HG03565 (cell line): ENCODE measurements around the gene ANKRD13A.
"Not testable (repeated sequence)": the region's sequence is repeated elsewhere in the genome, so short reads cannot be mapped to it uniquely, and the experiment has no call there.

ENCODE experiments used
- ATAC-seq: cut with Tn5 transposase; IDR thresholded peaks from one replicate; pipeline ENCODE4 v1.9.1; 2021; ENCODE audit warnings: mild to moderate bottlenecking, moderate library complexity; ENCODE audit not compliant: unreplicated experiment

ANKRD13A gene

DNA sequence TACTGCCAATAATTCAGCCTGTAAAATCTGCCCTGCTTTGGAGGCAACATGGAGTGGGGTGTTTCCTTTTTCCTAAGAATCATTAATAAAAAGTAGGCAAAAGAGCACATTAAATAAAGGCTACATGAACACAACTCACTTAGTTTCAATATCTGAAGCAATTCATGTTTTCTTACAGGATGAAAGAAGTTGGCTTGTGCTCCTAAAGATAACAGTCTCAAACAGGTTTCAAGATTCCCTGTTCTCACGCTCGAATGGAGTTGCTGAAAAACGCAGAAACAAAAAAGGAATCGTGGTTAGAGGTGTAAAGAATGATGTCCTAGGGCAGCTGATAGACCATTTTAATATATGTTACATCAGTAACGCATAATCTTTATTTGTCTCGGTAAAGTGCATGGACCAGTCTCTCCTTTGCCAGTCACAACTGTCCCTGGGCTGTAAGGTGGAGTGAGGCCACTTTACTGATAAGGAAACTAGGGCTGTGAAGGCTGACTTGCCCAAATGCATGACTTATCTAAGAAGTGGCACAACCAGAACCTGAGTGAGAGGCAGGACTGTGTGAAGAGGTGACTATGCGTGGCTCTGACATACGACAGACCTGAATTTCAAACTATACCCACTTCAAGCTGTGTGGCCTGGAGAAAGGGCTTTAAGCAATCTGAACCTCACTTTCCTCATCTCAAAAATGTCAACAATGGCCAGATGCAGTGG, 15.6 kb upstream of the ANKRD13A start:
- ATAC-seq: no peak

- not testable (repeated sequence) for ATAC-seq
These were observed 13.0 kb upstream of the ANKRD13A start for GRCh38 chr12:109986236-109986635.

- ATAC-seq: no peak
These were observed 11.6 kb upstream of the ANKRD13A start for GRCh38 chr12:109987615-109988014.

DNA sequence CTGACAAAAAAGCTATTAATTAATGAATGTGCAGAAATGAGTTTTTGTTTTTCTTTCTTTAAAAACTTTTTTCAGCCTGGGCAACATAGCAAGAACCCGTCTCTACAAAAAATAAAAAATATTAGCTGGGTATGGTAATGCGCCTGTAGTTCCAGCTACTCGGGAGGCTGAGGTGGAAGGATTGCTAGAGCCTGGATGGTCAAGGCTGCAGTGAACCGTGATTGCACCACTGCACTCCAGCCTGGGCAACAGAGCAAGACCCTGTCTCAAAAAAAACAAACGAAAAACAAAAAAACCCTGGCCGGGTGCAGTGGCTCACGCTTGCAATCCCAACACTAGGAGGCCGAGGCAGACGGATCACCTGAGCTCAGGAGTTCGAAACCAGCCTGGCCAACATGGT, 11.0 kb upstream of the ANKRD13A start:
- no peak for ATAC-seq

- no peak for ATAC-seq
These were observed 10.3 kb upstream of the ANKRD13A start for GRCh38 chr12:109988903-109989302.

- no peak for ATAC-seq
These were observed 9.8 kb upstream of the ANKRD13A start for GRCh38 chr12:109989380-109989779.

GRCh38 chr12:109991586-109991985, 7.6 kb upstream of the ANKRD13A start:
- no peak for ATAC-seq

GRCh38 chr12:109993091-109993490, 6.1 kb upstream of the ANKRD13A start:
- no peak for ATAC-seq

GRCh38 chr12:109994401-109995175, 4.6 kb upstream of the ANKRD13A start:
- ATAC-seq: no peak

DNA sequence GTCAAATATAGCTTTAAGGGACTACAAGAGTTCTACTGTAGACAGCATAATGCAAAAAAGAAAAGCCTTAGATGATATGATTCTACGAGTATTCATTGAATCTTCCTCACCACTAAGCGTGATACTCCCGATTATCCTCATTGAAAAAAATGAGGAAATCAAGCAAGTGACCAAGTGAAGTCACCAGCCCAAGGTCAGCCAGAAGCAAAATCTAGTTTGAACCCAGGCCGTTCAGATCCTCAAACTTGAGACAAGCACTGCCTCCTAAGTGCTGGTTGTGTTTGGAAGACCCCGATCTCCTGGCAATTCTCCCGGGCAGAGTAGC, 3.9 kb upstream of the ANKRD13A start:
- ATAC-seq: no peak

GRCh38 chr12:109995686-109996482, 3.3 kb upstream of the ANKRD13A start, which contains the start of gene GIT2:
Gene GIT2 (minus strand): TSS chr12:109996368. CDS start chr12:109996224, 144 bp downstream.
- peak; percentile 62 for ATAC-seq

DNA sequence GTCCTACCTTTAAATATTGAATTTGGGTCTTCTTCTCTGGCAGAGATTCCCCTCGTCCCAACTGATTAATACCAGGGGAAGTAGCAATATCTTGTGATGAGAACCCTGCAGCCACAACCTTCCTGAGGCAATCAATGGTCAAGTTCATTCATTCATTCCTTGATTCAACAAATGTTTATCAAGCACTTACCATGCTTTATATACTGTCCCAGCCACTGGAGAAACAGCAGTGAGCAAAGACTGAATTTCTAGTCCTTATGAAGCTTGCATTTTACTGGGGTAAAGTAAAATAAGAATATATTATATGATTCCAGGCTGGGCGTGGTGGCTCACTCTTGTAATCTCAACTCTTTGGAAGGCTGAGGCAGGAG, 2.8 kb upstream of the ANKRD13A start:
- ATAC-seq: no peak

GRCh38 chr12:109997393-109997792, 1.8 kb upstream of the ANKRD13A start:
- no peak for ATAC-seq

GRCh38 chr12:109998241-109998903, 858 bp upstream of the ANKRD13A start:
- no peak for ATAC-seq

DNA sequence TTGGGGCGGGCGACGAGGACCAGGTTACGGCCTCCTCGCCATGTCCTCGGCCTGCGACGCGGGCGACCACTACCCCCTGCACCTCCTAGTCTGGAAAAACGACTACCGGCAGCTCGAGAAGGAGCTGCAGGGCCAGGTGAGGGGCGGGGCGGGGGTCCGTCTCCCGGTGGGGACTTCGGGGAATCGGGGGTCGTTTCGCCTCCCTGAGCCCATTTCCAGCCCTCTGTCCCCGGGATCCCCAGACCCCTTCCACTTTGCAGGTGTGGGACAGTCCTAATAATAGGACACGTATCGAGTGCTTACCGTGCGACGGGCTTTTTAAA, 380 bp downstream of the ANKRD13A start:
- no peak for ATAC-seq

GRCh38 chr12:109999983-110000505, 814 bp downstream of the ANKRD13A start:
- ATAC-seq: no peak

DNA sequence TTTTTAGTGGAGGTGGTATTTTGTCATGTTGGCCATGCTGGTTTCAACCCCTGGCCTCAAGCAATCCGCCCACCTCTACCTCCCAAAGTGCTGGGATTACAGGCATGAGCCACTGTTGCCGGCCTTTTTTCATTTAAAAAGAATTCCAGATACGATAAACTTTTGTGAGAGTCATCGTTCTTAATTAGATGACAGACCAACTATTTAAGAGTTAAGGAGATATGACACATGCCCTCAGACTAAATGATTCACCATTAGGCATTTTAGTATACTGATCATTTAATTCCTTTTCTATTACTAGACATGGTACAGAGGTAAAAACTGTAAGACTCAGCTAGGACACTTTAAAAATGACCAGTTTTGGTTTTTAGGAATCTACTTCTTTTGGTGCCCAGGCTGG, 2.4 kb downstream of the ANKRD13A start:
- no peak for ATAC-seq

- ATAC-seq: no peak
These were observed 3.7 kb downstream of the ANKRD13A start for GRCh38 chr12:110002676-110003515.

GRCh38 chr12:110004598-110004997, 5.4 kb downstream of the ANKRD13A start:
- ATAC-seq: peak; percentile 58

GRCh38 chr12:110005319-110005973, 6.2 kb downstream of the ANKRD13A start:
- ATAC-seq: no peak
